Measurements from ENCODE around the gene OSCAR.
"Not testable (repeated sequence)": the region's sequence is repeated elsewhere in the genome, so short reads cannot be mapped to it uniquely, and the experiment has no call there.

The OSCAR gene

DNA sequence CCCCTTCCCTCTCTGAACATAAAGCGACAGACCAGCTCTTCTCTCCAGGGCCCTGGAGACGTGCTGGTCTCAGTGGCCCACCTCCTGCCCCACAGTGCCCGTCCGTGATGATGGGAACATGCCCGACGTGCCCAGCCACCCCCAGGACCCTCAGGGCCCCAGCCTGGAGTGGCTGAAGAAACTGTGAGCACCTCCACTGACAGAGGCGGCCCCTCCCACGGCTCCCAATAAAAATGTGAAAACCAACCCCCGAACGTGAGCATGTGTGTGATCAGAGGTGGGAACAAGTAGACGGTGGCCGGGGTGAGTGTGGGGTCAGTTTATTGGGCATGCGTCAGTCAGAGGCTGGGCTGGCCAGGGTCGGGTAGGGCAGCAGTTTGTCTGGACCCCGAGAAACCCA, 6.1 kb upstream of the OSCAR start:
- peaks cover 50% of the 10 kb centered on the region for H3K36me3 ChIP-seq (replicated peaks)
- no peak for TF ChIP-seq CTCF (IDR thresholded peaks at IDR 0.05; ENCODE audit: low read depth, low read length, missing control alignments)
- no peak overlapping the region for H3K4me3 ChIP-seq (ENCODE audit: low read depth, low read length)
- DNase-seq, result no peak
- H3K27me3 ChIP-seq (replicated peaks), result no peaks in the 10 kb centered on the region
- in situ Hi-C loops (cut with HindIII; ENCODE audit: low pct_ligation_motif_present, low sequenced_read_pairs), result no loop called here
- H3K27ac ChIP-seq, result no peak overlapping the region

DNA sequence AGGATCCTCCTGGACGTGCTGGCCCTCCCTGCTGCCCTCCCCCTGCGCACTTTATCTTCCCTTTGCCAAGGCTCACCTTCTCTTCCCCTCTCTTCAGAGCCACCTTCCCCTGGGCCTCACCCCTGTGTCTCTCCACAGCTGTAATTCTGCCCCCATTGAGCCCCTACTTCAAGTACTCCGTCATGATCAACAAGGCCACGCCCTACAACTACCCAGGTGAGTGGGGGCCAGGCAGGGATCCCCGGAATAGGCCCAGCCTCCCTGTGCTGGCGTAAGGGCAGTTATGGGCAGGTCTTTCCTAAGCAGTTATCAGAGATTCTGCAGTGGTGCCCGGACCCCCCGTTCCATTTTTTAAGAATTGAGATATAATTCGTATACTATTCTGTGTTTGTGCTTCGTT, 5.2 kb upstream of the OSCAR start:
- Histone ChIP-seq H3K4me3 (ENCODE audit: low read depth, low read length) (no peak overlapping the region), H3K36me3 (replicated peaks) (peaks cover 44% of the 10 kb centered on the region), H3K27me3 (replicated peaks) (no peaks in the 10 kb centered on the region), H3K27ac (no peak overlapping the region)
- no peak for DNase-seq
- in situ Hi-C loops (cut with HindIII; ENCODE audit: low pct_ligation_motif_present, low sequenced_read_pairs), result no loop called here
- TF ChIP-seq CTCF (IDR thresholded peaks at IDR 0.05; ENCODE audit: low read depth, low read length, missing control alignments), result no peak

DNA sequence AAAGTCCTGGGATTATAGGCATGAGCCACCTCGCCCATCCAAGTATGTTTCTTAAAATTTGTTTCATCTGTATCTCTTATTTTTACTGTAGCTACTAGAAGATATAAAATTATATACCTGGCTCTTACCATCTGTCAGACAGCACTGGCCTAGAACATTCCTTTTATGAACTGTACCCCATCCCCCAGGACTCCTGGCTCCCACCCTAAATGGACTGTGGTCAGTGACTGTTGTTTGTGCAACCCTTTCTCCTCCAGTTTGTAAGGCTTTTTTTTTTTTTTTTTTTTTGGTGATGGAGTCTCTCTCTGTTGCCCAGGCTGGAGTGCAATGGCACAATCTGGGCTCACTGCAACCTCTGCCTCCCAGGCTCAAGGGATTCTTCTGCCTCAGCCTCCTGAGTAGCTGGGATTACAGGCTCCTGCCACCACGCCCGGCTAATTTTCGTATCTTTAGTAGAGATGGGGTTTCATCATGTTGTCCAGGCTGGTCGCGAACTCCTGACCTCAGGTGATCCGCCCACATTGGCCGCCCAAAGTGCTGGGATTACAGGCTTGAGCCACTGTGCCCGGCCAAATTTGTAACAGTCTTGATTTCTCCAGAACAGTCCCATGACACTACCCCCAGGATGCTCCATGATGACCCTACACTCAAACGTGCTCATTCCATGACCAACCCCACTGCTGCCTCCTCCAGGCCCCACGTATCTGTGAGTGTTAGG, 4.6 kb upstream of the OSCAR start:
- in situ Hi-C loops (cut with HindIII; ENCODE audit: low pct_ligation_motif_present, low sequenced_read_pairs), result no loop called here
- TF ChIP-seq CTCF (IDR thresholded peaks at IDR 0.05; ENCODE audit: low read depth, low read length, missing control alignments), result no peak
- no peak overlapping the region for H3K4me3 ChIP-seq (ENCODE audit: low read depth, low read length)
- DNase-seq, result no peak
- H3K36me3 ChIP-seq (replicated peaks), result peaks cover 41% of the 10 kb centered on the region
- H3K27ac ChIP-seq, result no peak overlapping the region
- H3K27me3 ChIP-seq (replicated peaks), result no peaks in the 10 kb centered on the region

DNA sequence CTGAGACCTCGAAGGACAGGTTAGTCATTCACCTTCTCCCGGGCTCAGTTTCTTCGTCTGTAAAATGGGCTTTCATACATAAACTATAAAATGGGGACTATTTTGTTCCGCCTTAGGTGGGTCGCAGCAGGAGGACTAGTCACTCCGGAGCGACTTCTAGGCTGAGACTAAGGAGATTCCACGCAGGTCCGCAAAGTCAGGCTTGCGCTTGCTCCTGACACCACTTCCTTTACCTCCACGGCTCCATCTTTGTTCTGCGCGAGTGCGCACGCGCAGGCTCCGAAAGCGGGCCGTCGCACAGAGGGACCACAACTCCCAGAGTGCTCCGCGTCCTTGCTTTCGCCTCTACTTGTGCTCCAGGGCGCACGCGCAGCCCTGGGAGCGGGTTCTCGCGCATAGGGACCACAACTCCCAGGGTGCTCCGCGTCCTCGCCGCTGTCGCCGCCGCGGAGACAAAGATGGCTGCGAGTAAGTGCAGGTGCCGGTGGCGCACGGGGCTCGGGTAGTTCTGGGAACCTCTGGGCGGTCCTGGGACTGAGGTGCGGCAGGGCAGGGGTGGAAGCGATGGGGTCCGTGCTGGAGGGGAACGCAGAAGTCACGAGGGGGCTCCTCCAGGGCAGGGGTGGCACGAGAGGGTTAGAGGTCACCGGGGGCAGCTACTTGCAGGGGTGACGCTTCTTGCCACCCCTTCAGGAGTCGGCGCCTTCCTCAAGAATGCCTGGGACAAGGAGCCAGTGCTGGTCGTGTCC, 2.0 kb upstream of the OSCAR start, which contains the start of gene NDUFA3:
TSS of gene NDUFA3 (plus strand) at position 435 of the 749 bp plus-strand sequence. CDS start at position 459, 24 bp downstream.
- no peak for TF ChIP-seq CTCF (IDR thresholded peaks at IDR 0.05; ENCODE audit: low read depth, low read length, missing control alignments)
- H3K27ac ChIP-seq, result peak within 1 kb of the TSS; percentile 26
- in situ Hi-C loops (cut with HindIII; ENCODE audit: low pct_ligation_motif_present, low sequenced_read_pairs), result no loop called here
- H3K4me3 ChIP-seq (ENCODE audit: low read depth, low read length), result peak within 1 kb of the TSS; percentile 99
- peak; percentile 97 for DNase-seq
- H3K36me3 ChIP-seq (replicated peaks), result peaks cover 22% of the 10 kb centered on the region
- no peaks in the 10 kb centered on the region for H3K27me3 ChIP-seq (replicated peaks)

DNA sequence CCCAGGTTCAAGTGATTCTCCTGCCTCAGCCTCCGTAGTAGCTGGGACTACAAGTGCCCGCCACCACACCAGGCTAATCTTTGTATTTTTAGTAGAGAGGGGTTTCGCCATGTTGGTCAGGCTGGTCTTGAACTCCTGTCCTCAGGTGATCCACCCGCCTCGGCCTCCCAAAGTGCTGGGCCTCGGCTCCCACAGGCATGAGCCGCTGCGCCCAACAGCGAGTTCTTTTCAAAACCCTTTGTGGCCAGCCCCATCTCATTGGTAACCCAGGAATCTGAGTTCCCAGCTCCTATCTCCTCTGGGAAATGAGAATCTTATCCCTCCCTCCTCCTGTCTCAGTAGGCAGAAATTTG, 724 bp downstream of the OSCAR start:
- H3K27me3 ChIP-seq (replicated peaks); H3K36me3 ChIP-seq (replicated peaks); H3K4me3 ChIP-seq (ENCODE audit: low read depth, low read length); in situ Hi-C loops (cut with HindIII; ENCODE audit: low pct_ligation_motif_present, low sequenced_read_pairs); DNase-seq; H3K27ac ChIP-seq: not testable (repeated sequence)

GRCh38 chr19:54099190-54099902, 1.3 kb downstream of the OSCAR start:
- no peak for DNase-seq
- in situ Hi-C loops (cut with HindIII; ENCODE audit: low pct_ligation_motif_present, low sequenced_read_pairs), result no loop called here

More at GRCh38 chr19:54099190-54099902, 1.3 kb downstream of the OSCAR start:
- Histone ChIP-seq H3K27me3 (replicated peaks) (no peaks in the 10 kb centered on the region), H3K36me3 (replicated peaks) (no peaks in the 10 kb centered on the region), H3K27ac (no peak overlapping the region), H3K4me3 (ENCODE audit: low read depth, low read length) (no peak overlapping the region)
- no peak for TF ChIP-seq CTCF (IDR thresholded peaks at IDR 0.05; ENCODE audit: low read depth, low read length, missing control alignments)

Data from brain microvascular endothelial cell (primary cell).